Stimulated activated CD8-positive, alpha-beta memory T cell treated with anti-CD3 and anti-CD28 coated beads, Interleukin-15, amount 100 ng/mL, for 4 hours (primary cell): Measurements from ENCODE around the gene TMEM158.
A peak's percentile ranks its signal among the peaks of the same experiment; 100 is the strongest.

Experiments
- DNase-seq, 2 donors: peaks; one replicate each; pipeline ENCODE4 v3.0.0-alpha.2; 2020; ENCODE audit warnings: low read depth in 2 of 2

Gene TMEM158

DNA sequence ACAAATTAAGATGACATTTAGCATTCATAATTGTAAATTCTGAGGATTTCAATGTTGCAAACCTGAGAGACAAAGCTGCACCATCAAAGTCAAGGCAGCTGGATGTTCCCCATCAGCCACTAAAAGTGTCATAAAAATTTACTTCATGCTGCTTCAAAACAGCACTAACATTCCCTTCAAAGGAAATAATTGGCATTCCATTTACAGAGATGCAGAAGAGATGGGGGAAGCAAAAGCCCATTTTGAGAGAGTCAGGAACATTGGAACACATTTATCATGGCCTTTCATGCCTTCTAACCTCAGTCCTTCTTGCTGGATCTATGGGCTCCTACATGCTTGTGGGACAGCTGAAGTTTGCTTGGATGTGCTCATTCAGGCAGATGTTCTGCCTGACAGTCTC is 6.4 kb upstream of the TMEM158 start:
- DNase-seq: no peak

DNA sequence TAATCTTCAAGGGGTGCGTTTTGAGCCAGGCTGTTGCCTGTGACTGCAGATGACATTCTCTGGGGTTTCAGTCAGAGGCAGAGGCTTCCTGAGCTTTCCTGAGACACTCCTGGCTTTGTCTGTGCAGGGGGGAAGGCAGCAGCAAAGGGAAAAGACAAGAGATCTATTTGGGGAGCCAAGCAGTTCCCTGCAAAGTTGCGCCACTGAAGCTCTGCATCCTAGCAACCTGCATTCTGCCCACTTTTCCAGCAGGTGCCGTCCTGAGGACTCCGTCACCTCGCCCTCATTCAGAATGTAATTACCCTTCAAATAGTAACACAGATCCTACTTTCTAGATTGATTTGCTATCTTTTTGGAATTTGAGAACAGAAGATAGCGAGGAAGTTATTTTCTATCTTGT is 1.9 kb upstream of the TMEM158 start:
- no peak for DNase-seq

DNA sequence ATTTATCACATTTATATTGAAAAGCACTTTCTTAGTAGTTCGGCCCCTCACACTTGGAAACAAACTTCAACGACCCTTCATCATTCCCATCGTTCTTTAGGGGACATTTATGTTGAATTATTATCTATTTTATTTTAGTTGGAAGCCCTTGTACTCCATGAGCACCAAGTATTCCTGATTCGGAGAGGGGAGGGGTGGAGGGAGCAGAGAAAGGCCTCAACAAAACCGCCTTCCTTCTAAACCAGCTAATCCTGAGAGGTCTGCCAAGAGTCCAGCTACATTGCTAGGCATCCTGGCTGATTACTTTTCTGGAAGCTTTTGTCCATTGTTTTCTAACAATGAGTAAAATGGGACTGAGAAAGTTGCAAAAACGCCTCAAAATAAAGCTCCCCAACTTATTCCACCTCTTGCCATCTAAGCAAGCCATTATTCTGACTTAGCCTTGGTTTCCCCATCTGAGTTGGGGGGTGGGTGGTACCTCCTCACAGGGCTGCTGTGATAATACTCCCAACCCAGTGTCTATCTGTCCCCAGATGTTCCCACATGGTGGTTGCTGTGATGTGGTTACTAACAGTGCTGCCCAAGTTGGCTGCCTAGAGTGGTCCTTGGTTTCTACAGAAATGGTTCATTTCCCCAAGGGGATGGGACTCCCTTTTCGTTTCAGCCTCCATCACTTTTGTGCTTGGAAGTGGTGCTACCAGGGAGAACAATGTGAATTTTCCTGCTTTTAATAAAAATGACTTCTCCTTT is 1.2 kb upstream of the TMEM158 start:
- DNase-seq: no peak

DNA sequence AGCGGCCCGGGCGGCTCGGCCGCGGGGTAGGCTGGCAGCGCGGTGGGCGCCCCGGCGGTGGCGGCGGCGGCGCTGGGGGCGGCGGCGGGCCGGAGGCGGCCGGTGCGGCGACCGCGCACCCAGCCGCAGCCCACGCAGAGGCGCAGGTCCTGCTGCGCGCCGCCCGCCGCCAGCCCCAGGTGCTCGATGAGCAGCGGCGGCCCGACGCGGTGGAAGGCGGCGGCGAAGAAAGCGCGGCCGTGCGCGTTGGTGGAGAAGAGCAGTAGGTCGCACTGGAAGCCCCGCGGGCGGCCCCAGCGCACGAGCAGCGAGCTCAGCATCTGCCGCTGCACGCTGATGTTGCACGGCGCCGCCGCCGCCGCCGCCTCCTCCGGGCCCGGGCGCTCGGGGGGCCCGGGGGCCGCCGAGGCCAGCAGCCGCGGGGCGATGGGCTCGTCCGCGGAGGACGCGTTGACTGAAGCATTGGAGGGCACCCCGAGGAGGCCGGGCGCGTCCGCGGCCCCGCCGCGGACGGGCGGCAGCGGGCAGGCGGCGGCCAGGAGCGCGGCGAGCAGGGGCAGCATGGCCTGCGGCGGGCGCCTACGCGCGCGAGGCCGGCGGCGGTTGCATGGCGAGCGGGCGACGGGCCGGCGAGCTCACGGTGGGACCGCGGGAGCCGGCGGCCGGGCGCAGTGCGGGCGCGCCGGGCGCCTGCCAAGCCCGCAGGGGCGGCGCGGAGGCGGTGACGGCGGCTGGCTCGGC is 452 bp downstream of the TMEM158 start:
- peak in 1 of 2 donors; percentile 8 for DNase-seq

DNA sequence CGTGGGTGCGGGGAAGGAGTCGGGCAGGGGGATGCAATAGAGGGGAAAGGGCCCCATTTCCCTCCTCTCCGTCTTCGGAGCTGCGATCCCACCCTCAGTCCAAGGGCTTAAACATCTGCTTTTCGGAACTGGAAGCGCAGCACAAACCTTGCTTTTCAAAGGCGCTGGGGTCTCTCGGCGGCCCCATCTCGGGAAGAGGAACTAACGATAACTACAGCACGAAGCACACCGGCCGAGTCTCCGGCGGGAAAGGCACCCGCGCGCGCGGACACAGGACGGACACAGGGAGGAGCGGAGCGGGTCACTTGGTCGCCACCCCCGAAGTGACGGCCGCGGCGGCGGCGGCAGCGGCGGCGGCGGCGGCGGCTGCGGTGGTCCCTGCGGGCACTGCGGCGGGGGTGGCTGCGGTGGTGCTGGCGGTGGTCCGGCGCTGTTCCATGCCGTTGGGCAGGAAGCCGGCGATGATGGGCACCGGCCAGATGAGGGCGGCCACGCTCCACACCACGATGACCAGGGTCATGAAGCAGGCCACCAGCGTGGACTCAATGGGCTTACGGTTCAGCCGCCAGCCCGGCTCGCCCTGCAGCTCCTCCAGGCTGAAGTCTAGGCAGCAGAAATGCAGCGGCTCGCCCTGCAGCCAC is 1.1 kb downstream of the TMEM158 start:
- no peak for DNase-seq

DNA sequence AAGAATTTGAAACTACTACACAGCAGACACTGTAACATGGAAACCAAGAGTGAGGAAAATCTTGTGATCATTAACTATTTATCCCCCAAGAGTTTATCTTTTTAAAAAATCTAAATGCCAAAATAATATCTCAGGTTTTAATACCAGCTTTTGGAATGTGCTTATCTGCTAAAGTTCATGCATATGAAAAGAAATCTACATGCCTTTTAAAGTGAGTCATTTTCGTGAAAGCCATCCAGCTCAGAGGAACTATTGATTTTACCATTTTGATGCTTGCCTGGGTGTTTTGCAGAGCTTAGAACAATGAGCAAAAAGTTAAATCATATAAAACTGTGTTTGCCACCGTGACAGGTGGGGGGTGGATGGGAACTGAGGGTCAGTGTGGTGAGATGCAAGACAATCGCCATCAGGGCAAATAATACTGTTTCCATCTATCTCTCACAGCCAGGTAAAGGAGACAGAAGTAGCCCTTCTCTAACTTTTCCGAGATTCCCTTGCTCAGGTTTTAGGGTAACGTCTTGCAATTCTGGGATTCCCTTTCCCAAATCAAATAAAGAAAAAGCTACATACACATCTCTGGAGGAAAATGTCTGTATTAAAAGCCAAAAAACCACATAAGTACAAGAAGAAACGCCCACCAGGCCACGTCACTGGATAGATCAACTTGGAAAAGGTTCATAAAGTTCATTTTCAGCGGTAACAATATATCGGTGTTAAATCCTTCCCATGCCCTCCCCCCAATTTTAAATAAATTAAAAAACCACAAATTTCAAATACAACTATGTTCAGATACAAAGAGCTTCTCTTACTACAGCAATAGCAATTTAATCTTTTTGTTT is 2.0 kb downstream of the TMEM158 start:
- DNase-seq: peak in 1 of 2 donors; percentile 1

- no peak for DNase-seq
Measured at GRCh38 chr3:45219694-45220093, 6.4 kb downstream of the TMEM158 start.

DNA sequence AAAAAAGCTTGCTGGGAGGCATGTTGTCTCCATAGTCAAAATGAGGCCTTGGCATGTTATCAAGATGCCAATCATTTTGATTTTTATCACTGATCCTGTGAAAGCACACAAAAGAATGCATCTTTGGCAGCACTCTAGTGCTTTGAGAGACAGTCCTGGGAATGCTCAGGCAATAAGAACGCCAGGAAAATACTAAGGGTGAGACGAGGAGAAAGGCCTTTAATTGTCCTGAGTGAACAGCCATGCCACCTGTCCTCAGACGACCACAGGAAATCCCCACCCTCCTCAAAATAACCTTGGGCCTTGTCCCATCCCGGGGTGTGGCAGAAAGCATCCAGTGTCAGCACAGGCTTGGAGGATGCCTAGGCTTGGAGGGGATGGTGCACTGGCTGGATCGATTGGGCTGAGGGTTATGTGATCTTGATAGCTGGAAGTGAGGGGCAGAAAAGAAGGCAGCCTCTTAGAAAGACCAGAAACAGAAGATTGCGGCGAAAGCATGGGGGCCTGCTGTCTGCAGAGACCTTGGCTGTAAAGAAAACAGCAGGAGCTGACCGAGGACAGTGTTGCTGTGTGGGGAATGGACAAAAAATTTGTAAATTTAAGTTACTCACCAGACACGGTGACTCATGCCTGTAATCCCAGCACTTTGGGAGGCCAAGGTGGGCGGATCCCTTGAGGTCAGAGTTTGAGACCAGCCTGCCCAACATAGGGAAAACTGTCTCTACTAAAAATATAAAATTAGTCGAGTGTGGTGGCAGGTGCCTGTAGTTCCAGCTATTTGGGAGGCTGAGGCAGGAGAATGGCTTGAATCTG is 7.3 kb downstream of the TMEM158 start:
- no peak for DNase-seq

- no peak for DNase-seq
Measured at GRCh38 chr3:45216021-45216609, 10.0 kb downstream of the TMEM158 start.

GRCh38 chr3:45215466-45215865 is 10.6 kb downstream of the TMEM158 start:
- DNase-seq: no peak

GRCh38 chr3:45214061-45214680 is 11.9 kb downstream of the TMEM158 start:
- DNase-seq: no peak

DNA sequence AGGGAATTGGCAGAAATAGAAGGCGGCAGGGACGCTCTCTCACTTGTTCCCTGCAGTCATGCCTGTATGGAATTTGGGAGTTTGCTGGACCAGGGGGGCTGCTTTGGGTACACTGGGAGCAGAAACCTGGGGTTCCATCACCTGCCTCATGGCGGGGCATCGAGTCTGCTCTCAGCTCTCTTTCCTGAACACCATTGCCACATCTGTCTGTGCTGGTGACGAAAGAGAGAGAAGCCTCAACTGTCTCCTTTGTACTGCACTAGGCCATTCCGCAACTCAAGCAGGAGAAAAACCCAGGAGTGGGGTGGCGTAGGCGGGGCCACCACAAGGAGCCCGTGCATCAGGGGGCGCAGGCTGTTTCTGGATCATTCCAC is 14.0 kb downstream of the TMEM158 start:
- no peak for DNase-seq

GRCh38 chr3:45211466-45212094 is 14.5 kb downstream of the TMEM158 start:
- DNase-seq: no peak

GRCh38 chr3:45210308-45211041 is 15.6 kb downstream of the TMEM158 start:
- DNase-seq: peak; percentile 48 to 68

DNA sequence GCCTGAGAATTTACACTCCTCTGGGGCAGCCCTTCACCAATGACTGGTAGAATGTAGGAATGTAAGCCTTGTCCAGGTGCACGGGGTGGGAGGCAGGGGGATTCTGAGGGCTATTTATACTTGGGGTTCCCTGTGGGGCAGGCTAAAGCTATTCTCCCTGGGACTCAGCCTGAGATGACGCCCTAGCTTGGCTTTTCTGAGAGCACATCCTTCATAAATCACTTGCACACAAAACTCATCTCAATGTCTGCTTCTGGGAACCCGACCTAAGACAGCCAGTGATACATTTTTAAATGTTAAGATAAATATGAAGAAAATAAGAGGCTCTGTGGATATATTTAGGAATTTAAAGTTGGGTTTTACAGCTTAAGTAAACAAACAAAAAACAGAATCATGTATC is 16.6 kb downstream of the TMEM158 start:
- DNase-seq: no peak

DNA sequence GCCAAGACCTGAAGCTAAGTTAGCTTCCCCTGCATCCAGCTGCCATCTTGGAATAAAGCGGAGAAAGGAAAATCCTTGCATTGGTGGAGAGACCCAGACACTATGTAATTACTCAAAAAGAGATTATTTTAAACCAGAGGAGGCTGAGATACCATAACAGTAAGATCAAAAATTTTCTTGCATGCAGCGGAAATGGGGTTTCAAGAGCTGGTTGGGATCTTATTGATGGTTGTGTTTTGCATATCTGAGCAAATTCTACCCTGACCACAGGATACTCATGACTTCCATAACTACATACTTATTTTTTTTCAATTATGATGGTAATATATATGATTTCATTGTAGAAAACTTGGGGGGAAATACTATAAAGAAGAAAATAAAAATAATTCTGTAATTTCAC is 17.5 kb downstream of the TMEM158 start:
- DNase-seq: no peak

- DNase-seq: no peak
Measured at GRCh38 chr3:45207446-45207845, 18.6 kb downstream of the TMEM158 start.

DNA sequence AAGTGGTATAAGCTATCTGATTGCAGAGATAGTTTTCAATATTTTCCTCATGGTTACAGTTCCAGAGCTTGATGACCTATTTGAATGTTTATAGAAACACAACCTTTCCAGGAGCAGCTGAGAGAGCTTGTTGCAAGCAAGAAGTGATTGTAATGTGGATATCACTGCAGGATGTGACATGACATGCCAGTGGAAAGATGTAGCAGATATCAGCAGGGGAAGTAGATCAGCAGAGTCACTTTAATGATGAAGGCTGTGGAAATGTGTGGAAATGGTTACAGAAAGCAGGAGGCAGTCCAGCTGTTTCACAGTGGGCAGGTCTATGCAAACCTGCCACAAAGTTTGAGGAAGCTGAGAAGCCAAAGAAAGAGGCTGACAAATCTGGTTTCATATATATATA is 21.0 kb downstream of the TMEM158 start:
- no peak for DNase-seq

- DNase-seq: no peak
Measured at GRCh38 chr3:45204136-45204535, 22.0 kb downstream of the TMEM158 start.
